ENCODE data around the gene RBKS.

The RBKS gene

DNA sequence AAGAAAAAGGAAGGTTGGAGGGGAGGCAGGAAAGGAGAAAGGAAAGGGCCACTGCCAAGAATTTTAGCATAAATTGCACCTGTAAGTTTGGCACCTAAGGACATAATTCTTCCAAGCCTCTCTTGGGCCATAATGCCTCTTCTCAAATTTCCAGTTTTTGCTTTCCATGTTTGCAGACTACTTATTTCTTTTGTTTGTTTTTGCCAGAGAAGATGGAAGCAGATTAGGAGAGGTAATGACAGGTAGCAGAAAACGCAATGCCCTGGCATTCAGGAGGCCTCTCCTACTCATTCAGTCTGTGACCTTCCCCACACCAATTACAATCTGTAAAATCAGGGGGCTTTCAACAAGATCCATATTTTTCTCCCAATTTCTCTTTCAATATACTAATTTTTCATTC, 61.9 kb downstream of the RBKS start:
- DNase-seq = no peak

DNA sequence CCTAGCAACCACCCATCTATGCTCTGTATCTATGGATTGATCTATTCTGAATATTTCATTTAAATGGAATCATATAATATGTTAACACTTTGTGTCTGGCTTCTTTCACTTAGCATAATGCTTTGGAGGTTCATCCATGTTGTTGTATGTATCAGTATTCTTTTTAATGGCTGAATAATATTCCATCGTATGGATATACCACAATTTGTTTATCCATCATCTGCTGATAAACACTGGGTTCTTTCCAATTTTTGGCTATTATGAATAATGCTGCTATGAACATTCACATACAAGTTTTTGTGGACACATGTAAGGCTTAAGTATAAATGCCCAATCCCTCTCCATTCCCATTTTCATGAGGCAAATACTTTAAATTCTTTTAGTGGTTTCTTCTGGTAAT, 65.8 kb downstream of the RBKS start:
- no peak for DNase-seq

DNA sequence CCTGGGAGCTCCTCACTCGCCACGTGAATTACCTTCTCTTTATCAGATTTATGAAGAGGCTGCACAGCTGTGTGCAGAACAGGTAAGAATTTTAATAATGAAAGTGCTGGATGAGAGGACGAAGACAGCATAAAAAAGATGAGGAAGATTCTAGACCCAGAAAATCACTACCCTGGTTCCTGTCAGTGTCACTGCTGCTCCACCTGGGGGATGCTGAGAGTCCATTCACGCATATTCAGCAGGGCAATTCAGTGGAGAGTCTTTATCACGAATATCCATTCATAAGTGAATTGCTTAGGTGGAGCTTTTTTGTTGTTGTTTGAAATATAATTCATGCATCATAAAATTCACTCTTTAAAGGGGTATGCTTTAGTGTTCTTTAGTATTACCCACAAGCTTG, 66.6 kb downstream of the RBKS start:
- no peak for DNase-seq

GRCh38 chr2:27823135-27823534, 67.1 kb downstream of the RBKS start:
- DNase-seq = no peak

- no peak for DNase-seq
Observed at GRCh38 chr2:27822049-27822448, 68.1 kb downstream of the RBKS start.

DNA sequence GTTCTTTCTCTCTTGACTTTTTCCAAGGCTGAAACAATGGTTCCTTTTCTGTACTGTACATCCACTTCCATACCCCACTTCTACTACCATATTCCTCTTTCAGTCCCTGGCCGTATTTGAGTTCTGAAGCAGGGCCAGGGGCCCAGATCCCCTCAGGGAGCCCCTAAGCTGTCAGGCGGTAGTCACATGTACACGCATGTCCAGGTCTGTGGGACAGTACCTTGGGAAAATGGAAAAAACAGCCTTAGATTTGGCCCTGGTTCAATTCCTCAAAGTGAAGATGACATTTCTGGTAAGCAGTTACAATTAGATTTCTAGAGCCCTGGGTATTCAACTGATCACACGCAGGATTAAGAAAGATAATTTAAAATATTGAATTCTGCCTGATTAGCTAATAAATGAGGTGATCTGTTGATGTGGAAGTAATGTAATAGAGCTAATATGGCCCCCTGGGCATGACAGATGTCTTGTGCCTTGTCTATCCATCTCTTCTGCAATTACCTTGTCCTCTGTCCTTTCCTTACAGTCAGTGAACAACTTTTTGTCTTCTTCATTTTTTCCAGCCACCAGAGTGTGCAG, 74.2 kb downstream of the RBKS start:
- no peak for DNase-seq

GRCh38 chr2:27814758-27815157, 75.4 kb downstream of the RBKS start:
- no peak for DNase-seq

DNA sequence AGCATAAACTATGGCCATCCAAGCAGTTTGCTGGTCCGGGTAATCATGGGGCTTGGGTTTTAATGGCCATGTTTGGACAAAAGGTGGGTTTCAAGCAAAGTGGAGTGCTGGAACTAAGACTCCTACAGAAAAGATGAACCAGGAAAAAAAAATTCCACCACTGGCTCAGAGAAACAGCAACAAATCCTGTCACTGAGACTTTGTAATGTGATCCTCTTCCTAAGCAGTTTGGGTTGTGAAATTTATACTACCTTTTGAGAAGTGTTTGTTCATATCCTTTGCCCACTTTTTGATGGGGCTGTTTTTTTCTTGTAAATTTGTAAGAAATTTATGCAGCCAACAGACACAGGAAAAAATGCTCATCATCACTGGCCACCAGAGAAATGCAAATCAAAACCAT, 78.4 kb downstream of the RBKS start:
- no peak for DNase-seq

DNA sequence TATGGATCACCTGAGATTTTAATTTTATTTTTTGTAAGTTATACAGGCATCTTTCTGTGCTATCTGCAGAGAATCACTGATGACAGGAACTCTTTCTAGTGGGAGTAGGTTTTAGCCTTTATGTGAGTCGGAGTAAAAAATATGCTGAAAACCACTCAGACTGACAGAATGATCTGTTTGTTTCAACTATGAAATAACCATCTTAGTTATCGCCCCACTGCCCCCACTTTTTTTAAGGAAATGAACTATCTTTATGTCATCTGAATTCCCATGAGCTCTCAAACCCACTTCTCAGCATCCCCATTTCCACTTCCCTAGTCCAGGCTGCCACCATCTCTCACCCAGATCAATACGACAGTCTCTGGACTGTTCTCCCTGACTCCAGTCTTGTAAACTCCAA, 79.7 kb downstream of the RBKS start:
- no peak for DNase-seq

GRCh38 chr2:27809761-27810241, 80.4 kb downstream of the RBKS start:
- no peak for DNase-seq

- no peak for DNase-seq
Observed at GRCh38 chr2:27808984-27809383, 81.2 kb downstream of the RBKS start.

- no peak for DNase-seq
Observed at GRCh38 chr2:27808418-27808817, 81.8 kb downstream of the RBKS start.

DNA sequence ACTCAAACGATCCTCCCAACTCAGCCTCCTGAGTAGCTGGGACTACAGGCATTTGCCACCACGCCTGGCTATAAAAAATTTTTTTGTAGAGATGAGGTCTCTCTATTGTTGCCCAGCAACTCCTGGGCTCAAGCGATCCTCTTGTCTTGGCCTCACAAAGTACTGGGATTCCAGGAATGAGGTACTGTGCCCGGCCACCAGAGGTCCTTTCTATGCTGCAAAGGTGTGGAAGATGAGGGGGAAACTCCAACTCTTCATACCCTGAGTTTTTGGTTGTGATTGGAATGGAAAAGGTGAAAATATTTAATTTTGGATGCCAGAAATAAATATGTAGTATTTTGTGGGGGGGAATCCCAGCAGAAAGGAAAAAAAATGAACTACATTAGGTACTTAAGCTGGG, 82.7 kb downstream of the RBKS start:
- DNase-seq = no peak

DNA sequence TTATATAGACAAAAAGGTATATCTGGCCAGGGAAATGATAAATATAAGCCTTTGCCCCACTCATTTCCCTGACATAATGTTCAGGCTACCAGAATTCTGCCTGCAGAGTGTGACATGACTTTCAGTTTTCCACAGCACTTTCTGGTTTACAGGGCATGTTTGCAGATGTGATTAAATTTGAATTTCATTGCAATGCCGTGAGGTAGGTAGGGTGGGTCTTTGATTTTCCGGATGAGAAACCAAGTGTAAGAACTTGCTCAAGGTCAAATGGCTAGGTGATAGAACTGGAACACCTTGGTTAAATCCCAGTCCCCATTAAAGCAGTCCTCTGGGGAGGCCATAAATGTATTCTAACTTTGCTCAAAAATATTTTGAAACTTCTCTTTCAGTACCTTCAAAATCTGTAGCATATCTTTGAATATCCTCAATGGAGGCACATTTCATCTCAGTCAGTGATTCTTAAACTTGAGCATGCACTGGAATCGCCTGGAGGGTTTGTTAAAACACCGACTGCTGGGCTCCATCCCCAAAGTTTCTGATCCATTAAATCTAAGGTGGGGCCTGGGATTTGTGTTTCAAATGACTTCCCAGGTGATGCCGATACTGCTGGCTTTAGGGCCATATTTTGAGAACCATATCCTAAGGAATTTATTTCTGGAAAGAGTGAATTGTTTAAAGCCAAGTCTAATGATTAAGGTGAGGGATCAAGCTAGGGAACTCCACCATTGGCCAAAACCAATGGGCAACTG, 83.7 kb downstream of the RBKS start:
- DNase-seq = no peak

DNA sequence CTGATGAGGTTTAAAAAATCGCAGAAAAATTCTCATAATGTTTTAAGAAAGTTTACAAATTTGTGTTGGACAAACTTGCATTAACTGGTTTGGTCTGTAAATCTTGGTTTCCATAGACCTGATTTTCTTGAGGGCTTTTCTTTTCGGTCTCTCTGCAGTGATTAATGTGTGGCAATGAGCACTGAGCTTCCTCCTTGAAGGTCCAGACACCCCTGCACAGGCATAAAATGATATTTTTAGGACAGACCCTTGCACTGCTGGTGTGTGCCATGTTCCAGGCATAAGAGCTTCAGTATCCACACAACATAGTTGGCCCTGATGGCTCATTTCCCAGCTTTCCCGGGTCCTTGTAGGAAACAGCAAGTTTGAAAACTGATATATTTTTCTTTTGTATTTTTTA, 85.0 kb downstream of the RBKS start:
- no peak for DNase-seq

GRCh38 chr2:27804146-27804545, 86.0 kb downstream of the RBKS start:
- no peak for DNase-seq

- DNase-seq = no peak
Observed at GRCh38 chr2:27803046-27803445, 87.1 kb downstream of the RBKS start.

DNA sequence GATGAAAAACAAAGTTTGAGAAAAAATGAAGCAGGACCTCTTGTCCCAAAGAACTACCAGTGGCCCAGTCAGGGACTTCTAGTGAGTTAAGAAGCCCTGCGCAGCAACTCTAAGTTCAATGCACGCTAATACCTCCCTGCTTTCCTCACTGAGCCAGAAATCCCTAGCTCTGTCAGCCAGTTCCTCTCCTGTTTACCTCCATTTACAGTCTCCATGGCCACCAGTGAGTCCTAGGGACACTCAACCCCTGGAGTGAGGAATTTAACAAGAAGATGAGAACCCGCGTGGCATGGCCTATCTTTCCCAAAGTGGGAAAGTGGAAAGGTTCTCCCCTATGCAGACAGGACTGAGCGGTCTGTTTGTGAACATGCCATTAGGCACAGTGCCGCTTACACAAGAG, 87.6 kb downstream of the RBKS start:
- DNase-seq = no peak

- DNase-seq = no peak
Observed at GRCh38 chr2:27800856-27801255, 89.3 kb downstream of the RBKS start.

DNA sequence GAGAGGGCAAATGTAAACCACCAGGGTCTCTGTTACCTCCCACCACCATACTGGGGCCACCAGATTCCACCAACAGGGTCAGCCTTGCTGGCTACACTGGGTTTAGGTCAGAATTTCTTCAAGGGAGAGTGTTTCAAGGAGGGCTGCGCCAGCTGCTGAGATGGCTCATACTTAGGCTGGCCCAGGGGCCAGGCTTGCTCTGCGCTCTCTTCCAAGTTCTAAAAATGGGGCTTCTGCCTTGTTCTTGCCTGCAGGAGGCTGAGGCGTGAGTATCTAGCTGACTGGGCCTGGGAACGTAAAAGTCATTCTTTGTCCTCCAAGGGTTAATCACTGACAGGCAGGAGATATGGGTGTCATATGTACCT, 90.6 kb downstream of the RBKS start:
- DNase-seq = no peak

GRCh38 chr2:27798948-27799645, 91.1 kb downstream of the RBKS start:
- no peak for DNase-seq

DNA sequence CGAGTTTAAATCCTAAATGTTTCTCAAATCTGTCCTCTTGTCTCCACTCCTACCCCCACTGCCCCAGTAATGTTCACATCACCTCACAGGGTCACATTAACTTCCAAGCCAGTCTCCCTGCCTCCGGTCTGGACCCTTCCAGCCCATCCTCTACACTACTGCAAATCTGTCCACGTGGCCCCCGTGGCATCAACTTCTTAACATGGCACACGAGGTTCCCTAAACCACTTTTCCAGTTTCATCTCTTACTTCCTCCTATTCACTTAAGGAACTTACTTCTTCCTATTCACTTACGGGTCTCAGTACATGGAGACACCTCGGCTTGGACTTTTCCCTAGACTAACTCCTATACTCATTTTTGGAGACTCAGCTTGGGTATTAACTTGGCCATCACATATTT, 91.7 kb downstream of the RBKS start:
- no peak for DNase-seq

- no peak for DNase-seq
Observed at GRCh38 chr2:27797841-27798240, 92.3 kb downstream of the RBKS start.
